CD4-positive, alpha-beta memory T cell (primary cell): ENCODE data around the gene OR56A5. TPM values are rescaled to one million over a fixed set of nuclear protein-coding genes. Genes with fewer than 3 reads are reported as not detected.

Experiments
- CTCF ChIA-PET: fragments of 350-600 bp; sonication (Branson Sonifier 250); formaldehyde crosslinking; loops from one replicate; lab custom pipeline; 2021; ENCODE audit warnings: inconsistent platforms; ENCODE audit not compliant: partially characterized antibody; lab: Charles Lee
- POLR2A ChIA-PET: fragments of 350-600 bp; sonication (Branson Sonifier 250); formaldehyde crosslinking; loops from one replicate; lab custom pipeline; 2021; ENCODE audit not compliant: partially characterized antibody; lab: Charles Lee
- DNase-seq, 5 donors: peaks; one replicate each; pipeline versions ENCODE4 v3.0.0 to v3.0.0-alpha.2; 2020 to 2022; ENCODE audit warnings: mixed read lengths in 1 of 5
- H3K27ac ChIP-seq: one replicate; pipeline ENCODE4 v1.7.0; 2013; ENCODE audit warnings: low read depth, low read length
- H3K27me3 ChIP-seq: 2 replicates; pipeline ENCODE4 v1.7.0; 2013; ENCODE audit warnings: mild to moderate bottlenecking, low read length, moderate library complexity; ENCODE audit not compliant: insufficient read depth
- H3K36me3 ChIP-seq: 2 replicates; pipeline ENCODE4 v1.7.0; 2013; ENCODE audit warnings: mild to moderate bottlenecking, low read length, moderate library complexity; ENCODE audit not compliant: insufficient read depth
- H3K4me1 ChIP-seq: 2 replicates; pipeline ENCODE4 v1.7.0; 2013; ENCODE audit warnings: mild to moderate bottlenecking, low read length, moderate library complexity; ENCODE audit not compliant: insufficient read depth
- H3K4me3 ChIP-seq, 2 donors: one replicate each; pipeline ENCODE4 v1.7.0; 2013; ENCODE audit warnings: low read length in 2 of 2, mild to moderate bottlenecking in 1 of 2
- H3K9me3 ChIP-seq, 2 donors: one replicate each; pipeline ENCODE4 v1.7.0; 2013; ENCODE audit warnings: low read length in 2 of 2, control low read depth in 1 of 2; ENCODE audit not compliant: control insufficient read depth in 1 of 2
- H3K27ac Mint-ChIP-seq, 7 donors: one replicate each; pipeline ENCODE4 v1.8.0; 2020 to 2021; ENCODE audit warnings: mixed read lengths in 7 of 7, mild to moderate bottlenecking in 6 of 7, inconsistent platforms in 3 of 7, moderate library complexity in 3 of 7
- H3K27me3 Mint-ChIP-seq, 2 donors: one replicate each; pipeline ENCODE4 v1.8.0; 2020 to 2021; ENCODE audit warnings: mixed read lengths in 2 of 2
- H3K36me3 Mint-ChIP-seq, 2 donors: one replicate each; pipeline ENCODE4 v1.8.0; 2020 to 2021; ENCODE audit warnings: mixed read lengths in 2 of 2, inconsistent platforms in 1 of 2, mild to moderate bottlenecking in 1 of 2
- H3K4me1 Mint-ChIP-seq, 4 donors: one replicate each; pipeline ENCODE4 v1.8.0; 2020 to 2021; ENCODE audit warnings: mixed read lengths in 4 of 4, mild to moderate bottlenecking in 1 of 4
- H3K4me3 Mint-ChIP-seq, 8 donors: one replicate each; pipeline ENCODE4 v1.8.0; 2020 to 2021; ENCODE audit warnings: mixed read lengths in 8 of 8, mild to moderate bottlenecking in 7 of 8, moderate library complexity in 6 of 8, inconsistent platforms in 3 of 8
- H3K9me3 Mint-ChIP-seq, 8 donors: one replicate each; pipeline ENCODE4 v1.8.0; 2020 to 2021; ENCODE audit warnings: mixed read lengths in 8 of 8, mild to moderate bottlenecking in 5 of 8, inconsistent platforms in 3 of 8, moderate library complexity in 1 of 8
- intact Hi-C: fragments of 100-400 bp; cut with micrococcal nuclease; formaldehyde crosslinking; loops from one replicate; pipeline ENCODE4 v1.15.1; 2023
- polyA plus RNA-seq, 2 donors: library from polyadenylated mRNA; unstranded; fragments of 300-500 nt; fragmentation: Illumina TruSeq; gene quantifications; one replicate each; pipeline ENCODE4 v1.2.3, GENCODE V29; 2021
- total RNA-seq, 2 experiments: library from RNA; stranded (reverse); gene quantifications; one replicate each; pipeline ENCODE4 v1.2.3, GENCODE V29; 2021

Gene OR56A5
- total and polyA plus RNA-seq, 4 experiments from 2014 or later, result not detected

DNA sequence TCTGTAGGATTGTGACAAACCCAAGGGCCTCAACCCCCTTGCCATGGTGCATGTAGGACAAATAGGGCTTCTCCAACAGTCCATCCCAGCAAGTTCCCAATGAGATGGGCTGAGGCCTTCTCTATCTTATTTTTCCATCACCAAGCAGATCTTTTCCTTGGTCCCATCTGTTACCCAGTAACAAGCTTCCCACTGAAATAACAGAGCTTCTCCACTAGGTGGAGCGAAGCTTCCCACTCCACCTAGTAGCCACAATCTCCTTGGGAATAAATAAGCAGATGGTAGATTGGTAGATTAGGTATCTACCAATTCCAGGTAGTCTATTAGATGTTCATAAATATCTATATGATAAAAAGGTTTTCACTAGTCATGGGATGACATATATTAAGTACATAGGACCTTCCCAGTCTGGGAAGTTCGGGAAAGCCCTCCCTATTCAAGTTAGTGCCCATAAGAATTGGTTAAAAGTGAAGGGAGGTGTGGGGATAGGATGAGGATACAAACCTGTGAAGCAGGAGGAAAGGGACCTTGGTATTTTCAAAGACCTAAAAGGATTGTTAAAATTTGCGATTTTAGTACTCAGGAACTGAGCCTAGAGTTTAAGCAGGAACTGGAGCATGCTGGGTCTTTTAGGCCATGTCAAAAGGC, 24.4 kb upstream of the OR56A5 start:
- no peak overlapping the region for H3K4me3 ChIP-seq
- Mint-ChIP-seq H3K27ac (no peak overlapping the region), H3K4me3 (no peak overlapping the region), H3K9me3 (peaks cover 0 to under 1% (median 0%) of the 10 kb centered on the region in 8 donors), H3K4me1 (no peaks in the 10 kb centered on the region), H3K27me3 (peaks cover 2 to 12% of the 10 kb centered on the region in 2 donors), H3K36me3 (no peaks in the 10 kb centered on the region)
- intact Hi-C loops, result no loop called here
- H3K36me3 ChIP-seq, result no peaks in the 10 kb centered on the region
- DNase-seq, result no peak
- no peaks in the 10 kb centered on the region for H3K4me1 ChIP-seq
- POLR2A ChIA-PET, result no interaction called here
- no peaks in the 10 kb centered on the region for H3K9me3 ChIP-seq
- H3K27ac ChIP-seq, result no peak overlapping the region
- CTCF ChIA-PET, result interaction anchor here (1.0 kb wide), 3 partner anchors 10 to 361 kb away, joined by 3 to 4 read pairs (median 4); no protein-coding TSS in a partner anchor
- H3K27me3 ChIP-seq, result no peaks in the 10 kb centered on the region

DNA sequence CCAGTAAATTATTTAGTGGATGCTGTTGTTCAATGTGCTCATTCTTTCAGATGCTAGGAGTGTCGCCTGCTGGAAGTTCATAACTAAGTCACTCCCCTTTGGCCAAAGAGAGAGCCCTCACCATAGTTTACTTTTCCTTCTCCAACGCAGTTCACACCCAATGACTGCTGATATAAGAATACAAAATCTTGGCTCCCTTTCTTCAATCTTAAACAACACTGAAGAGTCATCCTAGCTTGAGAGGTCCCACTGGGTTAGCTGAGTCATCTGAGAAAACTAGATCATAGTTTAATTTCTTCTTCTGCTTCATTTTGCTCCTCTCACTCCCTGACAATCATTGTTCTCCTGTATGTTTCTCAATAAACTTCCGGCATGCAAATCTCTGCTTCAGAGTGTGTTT, 23.9 kb upstream of the OR56A5 start:
- no peak for DNase-seq
- H3K27ac Mint-ChIP-seq, result no peak overlapping the region
- Histone ChIP-seq H3K36me3 (no peaks in the 10 kb centered on the region), H3K27ac (no peak overlapping the region), H3K9me3 (no peaks in the 10 kb centered on the region), H3K4me3 (no peak overlapping the region), H3K27me3 (no peaks in the 10 kb centered on the region), H3K4me1 (no peaks in the 10 kb centered on the region)
- no peaks in the 10 kb centered on the region for H3K36me3 Mint-ChIP-seq
- intact Hi-C loops, result no loop called here
- peaks cover 0 to 3% (median 0%) of the 10 kb centered on the region in 8 donors for H3K9me3 Mint-ChIP-seq
- no peaks in the 10 kb centered on the region for H3K4me1 Mint-ChIP-seq
- H3K4me3 Mint-ChIP-seq, result no peak overlapping the region
- ChIA-PET POLR2A (no interaction called here), CTCF (interaction anchor here (1.0 kb wide), 3 partner anchors 9 to 362 kb away, joined by 3 to 4 read pairs (median 4); no protein-coding TSS in a partner anchor)
- H3K27me3 Mint-ChIP-seq, result peaks cover 4 to 12% of the 10 kb centered on the region in 2 donors

DNA sequence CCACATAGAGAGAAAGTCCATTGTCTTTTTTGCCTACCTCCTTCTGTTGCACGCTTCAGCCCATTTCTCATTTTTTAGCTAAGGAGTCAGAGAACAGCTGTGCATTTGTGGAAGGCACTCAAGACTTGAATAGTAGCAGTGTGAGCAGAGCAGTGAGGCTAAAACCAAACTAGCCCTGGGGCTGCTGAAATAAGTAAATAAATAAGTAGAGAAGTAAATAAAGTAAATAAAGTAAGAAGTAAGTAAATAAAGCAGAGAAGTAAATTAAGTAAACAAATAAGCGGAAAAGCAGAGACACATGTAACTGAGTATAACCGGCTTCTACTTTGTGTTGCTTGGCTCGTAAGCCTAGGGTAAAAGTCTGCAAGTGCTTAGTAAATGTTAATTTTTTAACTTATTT, 20.9 kb upstream of the OR56A5 start:
- Mint-ChIP-seq H3K36me3 (no peaks in the 10 kb centered on the region), H3K4me1 (no peaks in the 10 kb centered on the region), H3K27ac (no peak overlapping the region), H3K4me3 (no peak overlapping the region), H3K27me3 (peaks cover 6 to 14% of the 10 kb centered on the region in 2 donors), H3K9me3 (peaks cover 0 to 5% (median 0%) of the 10 kb centered on the region in 8 donors)
- ChIA-PET POLR2A (no interaction called here), CTCF (no interaction called here)
- no peak for DNase-seq
- Histone ChIP-seq H3K27ac (no peak overlapping the region), H3K36me3 (no peaks in the 10 kb centered on the region), H3K9me3 (no peaks in the 10 kb centered on the region), H3K4me3 (no peak overlapping the region), H3K27me3 (no peaks in the 10 kb centered on the region), H3K4me1 (no peaks in the 10 kb centered on the region)
- intact Hi-C loops, result no loop called here

DNA sequence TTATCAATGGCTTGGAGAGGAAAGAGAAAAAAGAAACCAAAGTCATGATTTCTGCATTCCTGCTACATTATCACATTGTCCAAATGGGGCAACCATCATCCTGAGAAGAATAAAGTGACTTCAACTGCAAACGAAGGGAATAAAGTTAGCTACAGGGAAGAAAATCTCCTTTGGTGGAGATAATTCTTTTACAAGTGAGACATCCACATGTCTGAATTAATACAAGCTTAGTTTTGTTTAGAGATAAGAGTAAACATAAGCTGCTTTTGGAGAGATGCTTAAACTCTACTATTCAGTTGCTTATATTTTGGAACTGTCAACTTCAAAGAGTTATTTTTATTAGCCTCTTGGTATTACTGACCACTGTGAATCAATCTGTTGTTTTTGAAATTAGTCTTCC, 18.6 kb upstream of the OR56A5 start, which contains the start of gene OR52L1:
TSS of gene OR52L1 (minus strand) at position 101 of the 400 bp plus-strand sequence. CDS start at position 46, 55 bp downstream.
- Histone ChIP-seq H3K9me3 (no peaks in the 10 kb centered on the region), H3K36me3 (no peaks in the 10 kb centered on the region), H3K27me3 (no peaks in the 10 kb centered on the region), H3K4me3 (no peak within 1 kb of the TSS), H3K4me1 (no peaks in the 10 kb centered on the region), H3K27ac (no peak within 1 kb of the TSS)
- H3K4me3 Mint-ChIP-seq, result no peak within 1 kb of the TSS
- H3K4me1 Mint-ChIP-seq, result no peaks in the 10 kb centered on the region
- intact Hi-C loops, result no loop called here
- ChIA-PET POLR2A (no interaction called here), CTCF (no interaction called here)
- no peaks in the 10 kb centered on the region for H3K36me3 Mint-ChIP-seq
- no peak for DNase-seq
- H3K9me3 Mint-ChIP-seq, result peaks cover 0 to 8% (median 3%) of the 10 kb centered on the region in 8 donors
- H3K27ac Mint-ChIP-seq, result no peak within 1 kb of the TSS
- peaks cover 8 to 20% of the 10 kb centered on the region in 2 donors for H3K27me3 Mint-ChIP-seq

DNA sequence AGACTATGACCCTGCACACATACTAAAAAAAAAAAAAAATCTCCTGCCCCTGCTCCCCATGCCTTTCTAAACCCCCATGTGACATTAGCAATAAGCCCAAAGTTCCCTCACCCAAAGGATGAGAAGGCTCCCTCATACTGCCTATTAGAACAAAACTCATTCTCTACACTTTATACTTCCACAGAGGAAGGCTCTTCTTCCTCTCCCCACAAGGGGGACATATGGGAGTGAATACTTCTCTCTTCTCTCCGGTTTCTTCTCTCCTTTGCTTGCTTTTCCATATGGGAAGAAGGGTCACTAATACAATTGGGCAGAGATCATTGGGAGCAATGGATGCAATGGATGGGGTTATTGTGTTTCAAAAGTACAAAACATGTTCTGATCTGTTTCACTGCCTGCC, 15.1 kb upstream of the OR56A5 start:
- Mint-ChIP-seq H3K27me3 (peaks cover 6 to 12% of the 10 kb centered on the region in 2 donors), H3K4me3 (no peak overlapping the region), H3K27ac (no peak overlapping the region), H3K9me3 (peaks cover 0 to 25% (median 9%) of the 10 kb centered on the region in 8 donors), H3K36me3 (no peaks in the 10 kb centered on the region), H3K4me1 (no peaks in the 10 kb centered on the region)
- Histone ChIP-seq H3K4me3 (no peak overlapping the region), H3K27me3 (no peaks in the 10 kb centered on the region), H3K4me1 (no peaks in the 10 kb centered on the region), H3K27ac (no peak overlapping the region), H3K36me3 (no peaks in the 10 kb centered on the region), H3K9me3 (no peaks in the 10 kb centered on the region)
- intact Hi-C loops, result no loop called here
- CTCF ChIA-PET, result interaction anchor here (1.3 kb wide), 1 partner anchor 9 kb away, joined by 4 read pairs; no protein-coding TSS in a partner anchor
- POLR2A ChIA-PET, result no interaction called here
- DNase-seq, result no peak

DNA sequence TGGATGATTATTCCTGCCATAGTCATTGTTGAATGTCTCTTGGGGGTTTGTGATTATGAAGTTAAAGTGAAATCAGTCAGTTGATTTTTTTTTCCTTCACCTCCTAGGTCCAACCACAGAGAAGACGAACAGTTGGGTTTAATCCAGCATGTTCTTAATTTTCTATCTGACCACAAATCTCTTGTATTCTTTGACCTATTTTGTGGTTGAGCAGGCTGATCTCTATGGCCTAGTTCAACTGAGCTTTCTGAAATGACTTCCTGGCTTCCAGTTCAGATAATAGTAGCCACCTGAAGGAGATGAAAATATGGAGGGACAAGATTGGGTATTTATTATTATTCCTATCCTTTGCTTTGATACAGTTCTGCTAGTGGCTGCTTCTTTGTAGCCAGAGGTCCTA, 5.2 kb upstream of the OR56A5 start:
- Histone ChIP-seq H3K4me1 (no peaks in the 10 kb centered on the region), H3K27me3 (no peaks in the 10 kb centered on the region), H3K36me3 (no peaks in the 10 kb centered on the region), H3K9me3 (no peaks in the 10 kb centered on the region), H3K4me3 (no peak overlapping the region), H3K27ac (no peak overlapping the region)
- CTCF ChIA-PET, result interaction anchor here (1.5 kb wide), 1 partner anchor 9 kb away, joined by 3 read pairs; no protein-coding TSS in a partner anchor
- DNase-seq, result peak in 4 of 5 donors; percentile 0 to 33 (median 10)
- Mint-ChIP-seq H3K27ac (peak overlapping the region in 2 of 7 donors; percentile 36 to 44), H3K4me3 (peak overlapping the region in 5 of 8 donors; percentile 10 to 58 (median 18)), H3K9me3 (peaks cover 0 to 12% (median 2%) of the 10 kb centered on the region in 8 donors), H3K27me3 (peaks cover 0 to 1% of the 10 kb centered on the region in 2 donors), H3K4me1 (peaks cover 0 to 7% (median 5%) of the 10 kb centered on the region in 4 donors), H3K36me3 (no peaks in the 10 kb centered on the region)
- intact Hi-C loops, result no loop called here
- POLR2A ChIA-PET, result no interaction called here

DNA sequence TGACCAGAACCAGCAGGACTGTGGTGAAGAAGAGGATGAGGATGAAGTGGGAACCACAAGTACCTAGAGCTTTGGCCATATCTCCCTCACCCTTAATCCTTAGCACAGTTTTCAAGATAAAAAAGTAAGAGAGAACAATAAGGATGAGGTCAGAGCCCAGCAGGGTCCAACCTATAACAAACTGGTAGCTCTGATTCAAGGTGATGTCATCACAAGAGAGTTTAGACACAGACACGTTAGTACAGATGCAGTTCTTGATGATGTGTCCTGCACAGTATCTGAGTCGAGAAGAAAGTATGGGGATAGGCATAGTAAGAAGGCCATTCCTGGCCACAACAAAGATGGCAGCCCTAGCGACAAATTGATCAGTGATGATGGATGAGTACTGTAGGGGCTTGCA, 586 bp downstream of the OR56A5 start:
- CTCF ChIA-PET, result no interaction called here
- POLR2A ChIA-PET, result no interaction called here
- Histone ChIP-seq H3K4me1 (no peaks in the 10 kb centered on the region), H3K27me3 (no peaks in the 10 kb centered on the region), H3K4me3 (no peak overlapping the region), H3K9me3 (no peaks in the 10 kb centered on the region), H3K27ac (no peak overlapping the region), H3K36me3 (no peaks in the 10 kb centered on the region)
- H3K27ac Mint-ChIP-seq, result peak overlapping the region in 1 of 7 donors; percentile 3
- H3K27me3 Mint-ChIP-seq, result peaks cover 2 to 7% of the 10 kb centered on the region in 2 donors
- H3K4me1 Mint-ChIP-seq, result no peaks in the 10 kb centered on the region
- no peak for DNase-seq
- peaks cover 0 to 21% (median 18%) of the 10 kb centered on the region in 8 donors for H3K9me3 Mint-ChIP-seq
- H3K4me3 Mint-ChIP-seq, result no peak overlapping the region
- peaks cover 0 to 2% of the 10 kb centered on the region in 2 donors for H3K36me3 Mint-ChIP-seq
- intact Hi-C loops, result no loop called here
